Mesenchymal stem cell (in vitro differentiated cells and primary cell): ENCODE measurements around the gene CRYBG1.

Experiments used
- DNase-seq: peaks from one replicate; pipeline ENCODE4 v3.0.0-alpha.2; 2013
- H2AFZ ChIP-seq: one replicate; pipeline ENCODE4 v1.6.1; 2013; ENCODE audit warnings: low read depth, mild to moderate bottlenecking, control low read depth, inconsistent platforms, low read length, moderate library complexity
- H2AK5ac ChIP-seq: 2 replicates; pipeline ENCODE4 v1.6.1; 2013; ENCODE audit warnings: low read length, moderate library complexity, mild to moderate bottlenecking, inconsistent platforms; ENCODE audit not compliant: severe bottlenecking
- H2BK120ac ChIP-seq: one replicate; pipeline ENCODE4 v1.6.1; 2013; ENCODE audit warnings: low read depth, mild to moderate bottlenecking, inconsistent platforms, low read length, moderate library complexity
- H2BK12ac ChIP-seq, 2 experiments: one replicate each; pipeline ENCODE4 v1.6.1; 2013; ENCODE audit warnings: inconsistent platforms in 2 of 2, low read length in 2 of 2, mild to moderate bottlenecking in 2 of 2, moderate library complexity in 2 of 2, control low read depth in 1 of 2
- H2BK15ac ChIP-seq: one replicate; pipeline ENCODE4 v1.6.1; 2013; ENCODE audit warnings: mild to moderate bottlenecking, low read depth, inconsistent platforms; ENCODE audit not compliant: poor library complexity, severe bottlenecking
- H2BK5ac ChIP-seq: 2 replicates; pipeline ENCODE4 v1.6.1; 2013; ENCODE audit warnings: low read depth, mild to moderate bottlenecking, low read length, control low read depth, inconsistent platforms; ENCODE audit not compliant: poor library complexity, severe bottlenecking
- H3K14ac ChIP-seq, 2 experiments: one replicate each; pipeline ENCODE4 v1.6.1; 2013; ENCODE audit warnings: inconsistent platforms in 2 of 2, low read length in 2 of 2, control low read depth in 1 of 2, mild to moderate bottlenecking in 1 of 2, moderate library complexity in 1 of 2
- H3K18ac ChIP-seq, 2 experiments: one replicate each; pipeline ENCODE4 v1.6.1; 2013; ENCODE audit warnings: inconsistent platforms in 2 of 2, low read length in 2 of 2, control low read depth in 1 of 2, low read depth in 1 of 2, mild to moderate bottlenecking in 1 of 2
- H3K23ac ChIP-seq, 2 experiments: one replicate each; pipeline ENCODE4 v1.6.1; 2013; ENCODE audit warnings: inconsistent platforms in 2 of 2, low read length in 2 of 2, mild to moderate bottlenecking in 2 of 2, moderate library complexity in 2 of 2, control low read depth in 1 of 2
- H3K27ac ChIP-seq: 2 replicates; pipeline ENCODE4 v1.5.1; 2013; ENCODE audit warnings: mild to moderate bottlenecking, moderate library complexity, low read length, control low read depth, inconsistent platforms; ENCODE audit not compliant: poor library complexity, severe bottlenecking
- H3K27me3 ChIP-seq, 2 experiments: 2 replicates each; pipeline versions ENCODE4 v1.6.1 to v1.7.0; 2013; ENCODE audit warnings: low read length in 2 of 2, mild to moderate bottlenecking in 2 of 2, moderate library complexity in 2 of 2, control low read depth in 1 of 2, inconsistent platforms in 1 of 2; ENCODE audit not compliant: control insufficient read depth in 1 of 2, insufficient read depth in 1 of 2
- H3K36me3 ChIP-seq, 2 experiments: 2 replicates each; pipeline versions ENCODE4 v1.6.1 to v1.7.0; 2013; ENCODE audit warnings: low read length in 2 of 2, control low read depth in 1 of 2, inconsistent platforms in 1 of 2, low read depth in 1 of 2, mild to moderate bottlenecking in 1 of 2; ENCODE audit not compliant: insufficient read depth in 2 of 2, control insufficient read depth in 1 of 2
- H3K4ac ChIP-seq, 2 experiments: one replicate each; pipeline ENCODE4 v1.6.1; 2013; ENCODE audit warnings: inconsistent platforms in 2 of 2, low read length in 2 of 2, mild to moderate bottlenecking in 2 of 2, moderate library complexity in 2 of 2, control low read depth in 1 of 2, low read depth in 1 of 2
- H3K4me1 ChIP-seq: 2 replicates; pipeline ENCODE4 v1.6.1; 2013; ENCODE audit warnings: low read depth, low read length, control low read depth; ENCODE audit not compliant: control insufficient read depth, insufficient read depth
- H3K4me2 ChIP-seq: 2 replicates; pipeline ENCODE4 v1.6.1; 2013; ENCODE audit warnings: low read length, mild to moderate bottlenecking, inconsistent platforms; ENCODE audit not compliant: poor library complexity, severe bottlenecking
- H3K4me3 ChIP-seq, 2 experiments: 2 replicates each; pipeline versions ENCODE4 v1.5.1 to v1.7.0; 2013; ENCODE audit warnings: low read length in 2 of 2, mild to moderate bottlenecking in 2 of 2, control low read depth in 1 of 2, low read depth in 1 of 2; ENCODE audit not compliant: insufficient read depth in 1 of 2
- H3K79me1 ChIP-seq: replicated peaks from 2 replicates; pipeline ENCODE4 v1.6.1; 2013; ENCODE audit warnings: mild to moderate bottlenecking, control low read depth, low read length, inconsistent platforms; ENCODE audit not compliant: poor library complexity, severe bottlenecking
- H3K9ac ChIP-seq: 2 replicates; pipeline ENCODE4 v1.7.0; 2013; ENCODE audit warnings: mild to moderate bottlenecking, low read length, moderate library complexity
- H3K9me3 ChIP-seq: 2 replicates; pipeline ENCODE4 v1.7.0; 2013; ENCODE audit warnings: mild to moderate bottlenecking, low read length; ENCODE audit not compliant: control insufficient read depth
- H4K8ac ChIP-seq: one replicate; pipeline ENCODE4 v1.6.1; 2013; ENCODE audit warnings: inconsistent platforms, mild to moderate bottlenecking, low read length, moderate library complexity
- H4K91ac ChIP-seq: one replicate; pipeline ENCODE4 v1.6.1; 2013; ENCODE audit warnings: mild to moderate bottlenecking, low read length, inconsistent platforms
- WGBS: methylation state at CpG from one replicate; pipeline ENCODE4 v1.1.7; 2013; ENCODE audit warnings: mixed read lengths; 5-methylcytosine and 5-hydroxymethylcytosine counted together

The CRYBG1 gene

DNA sequence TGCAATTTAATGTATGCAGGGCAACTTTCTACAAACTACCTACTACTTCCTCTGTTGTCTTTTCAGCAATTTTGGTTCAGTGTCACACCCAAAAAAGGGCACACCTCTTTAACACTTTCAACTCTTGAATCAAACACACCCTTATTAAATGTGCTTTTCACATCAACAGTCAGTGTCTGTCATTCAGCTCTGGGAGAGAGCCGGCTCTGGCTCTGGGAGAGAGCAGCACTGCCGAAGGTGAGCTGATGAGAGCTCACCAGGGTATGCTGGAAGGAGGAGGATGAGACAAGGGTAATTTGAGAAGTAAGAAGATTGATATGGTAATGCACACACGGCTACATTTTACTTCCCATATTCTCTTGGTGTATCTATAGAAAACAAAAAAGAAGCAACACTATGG is 134.5 kb downstream of the CRYBG1 start:
- no peak overlapping the region for H3K4ac ChIP-seq
- no peak overlapping the region for H4K91ac ChIP-seq
- DNase-seq = no peak
- no peak overlapping the region for H2BK120ac ChIP-seq
- H2BK12ac ChIP-seq = no peak overlapping the region
- no peaks in the 10 kb centered on the region for H3K79me1 ChIP-seq
- peaks cover 1% of the 10 kb centered on the region for H3K4me1 ChIP-seq
- H2BK15ac ChIP-seq = no peak overlapping the region
- H2AFZ ChIP-seq = no peak overlapping the region
- 40% methylated on average over 2 of the region's 3 CpGs for WGBS
- H3K4me3 ChIP-seq = no peak overlapping the region
- H3K27me3 ChIP-seq = no peaks in the 10 kb centered on the region
- no peak overlapping the region for H2AK5ac ChIP-seq
- H3K23ac ChIP-seq = no peak overlapping the region
- H3K18ac ChIP-seq = no peak overlapping the region
- no peaks in the 10 kb centered on the region for H3K9me3 ChIP-seq
- H3K4me2 ChIP-seq = no peak overlapping the region
- H3K27ac ChIP-seq = no peak overlapping the region
- H3K36me3 ChIP-seq = no peaks in the 10 kb centered on the region
- H3K9ac ChIP-seq = no peak overlapping the region
- no peak overlapping the region for H4K8ac ChIP-seq
- no peak overlapping the region for H2BK5ac ChIP-seq
- H3K14ac ChIP-seq = no peak overlapping the region

DNA sequence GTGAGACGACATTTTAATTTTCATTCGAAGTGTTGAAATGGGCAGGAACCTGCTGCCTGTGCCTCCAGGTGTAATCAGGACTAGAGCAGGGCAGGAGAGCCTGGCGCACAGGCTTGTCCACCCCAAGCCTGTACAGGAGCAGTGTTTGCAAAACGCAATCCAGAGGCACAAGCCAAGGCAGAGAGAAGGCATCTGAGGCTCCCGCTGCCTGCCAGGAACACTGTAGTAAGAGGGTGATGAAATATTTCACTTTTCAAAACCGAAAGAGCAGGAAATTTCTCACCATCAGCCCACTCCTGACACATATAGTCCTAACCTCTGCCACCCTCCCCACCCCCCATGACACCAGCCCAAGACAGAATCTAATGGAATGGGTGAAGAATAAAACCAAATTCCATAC is 136.3 kb downstream of the CRYBG1 start:
- no peak overlapping the region for H2AFZ ChIP-seq
- no peak overlapping the region for H2BK12ac ChIP-seq
- no peak overlapping the region for H3K27ac ChIP-seq
- H3K23ac ChIP-seq = no peak overlapping the region
- no peak overlapping the region for H3K4me3 ChIP-seq
- WGBS = 92% methylated on average over 5 of the region's 6 CpGs
- H3K4me2 ChIP-seq = no peak overlapping the region
- no peak overlapping the region for H3K9ac ChIP-seq
- no peak for DNase-seq
- no peaks in the 10 kb centered on the region for H3K36me3 ChIP-seq
- H2BK15ac ChIP-seq = no peak overlapping the region
- no peak overlapping the region for H2AK5ac ChIP-seq
- H3K14ac ChIP-seq = no peak overlapping the region
- H3K27me3 ChIP-seq = no peaks in the 10 kb centered on the region
- H3K4me1 ChIP-seq = peaks cover 1% of the 10 kb centered on the region
- no peak overlapping the region for H4K8ac ChIP-seq
- no peak overlapping the region for H4K91ac ChIP-seq
- no peak overlapping the region for H2BK5ac ChIP-seq
- H3K18ac ChIP-seq = no peak overlapping the region
- H3K4ac ChIP-seq = no peak overlapping the region
- H2BK120ac ChIP-seq = no peak overlapping the region
- no peaks in the 10 kb centered on the region for H3K79me1 ChIP-seq
- no peaks in the 10 kb centered on the region for H3K9me3 ChIP-seq

DNA sequence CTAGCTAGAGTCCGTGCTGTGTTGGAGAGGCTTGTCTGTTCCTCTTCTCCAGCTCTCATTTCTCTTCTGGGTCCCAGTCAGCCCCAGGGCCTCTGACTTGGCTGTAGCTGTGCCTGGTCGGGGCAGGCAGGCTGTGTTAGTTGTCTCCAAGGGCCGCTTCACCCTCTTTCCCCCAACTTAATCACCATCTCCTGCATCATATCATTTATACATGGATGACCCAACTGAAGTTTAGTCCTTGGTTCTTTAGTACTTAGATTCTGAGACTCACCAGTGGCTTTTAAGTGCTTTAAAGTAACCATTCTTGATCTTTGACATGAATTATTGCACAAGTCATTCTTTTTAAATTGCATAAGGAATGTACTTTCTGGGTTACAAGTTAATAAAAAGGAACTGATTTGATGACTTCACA is 141.4 kb downstream of the CRYBG1 start:
- Histone ChIP-seq H2BK120ac (no peak overlapping the region), H3K4me3 (no peak overlapping the region), H2BK12ac (no peak overlapping the region), H3K4ac (no peak overlapping the region), H3K4me1 (no peaks in the 10 kb centered on the region), H2AFZ (no peak overlapping the region), H4K91ac (no peak overlapping the region), H2BK15ac (no peak overlapping the region), H2BK5ac (no peak overlapping the region), H3K27me3 (no peaks in the 10 kb centered on the region), H4K8ac (no peak overlapping the region), H3K4me2 (no peak overlapping the region), H3K79me1 (no peaks in the 10 kb centered on the region), H3K18ac (no peak overlapping the region), H3K23ac (no peak overlapping the region), H3K9me3 (no peaks in the 10 kb centered on the region), H3K27ac (no peak overlapping the region), H3K36me3 (no peaks in the 10 kb centered on the region), H2AK5ac (no peak overlapping the region), H3K14ac (no peak overlapping the region), H3K9ac (no peak overlapping the region)
- WGBS = 84% methylated on average over 3 of the region's 3 CpGs
- DNase-seq = no peak

DNA sequence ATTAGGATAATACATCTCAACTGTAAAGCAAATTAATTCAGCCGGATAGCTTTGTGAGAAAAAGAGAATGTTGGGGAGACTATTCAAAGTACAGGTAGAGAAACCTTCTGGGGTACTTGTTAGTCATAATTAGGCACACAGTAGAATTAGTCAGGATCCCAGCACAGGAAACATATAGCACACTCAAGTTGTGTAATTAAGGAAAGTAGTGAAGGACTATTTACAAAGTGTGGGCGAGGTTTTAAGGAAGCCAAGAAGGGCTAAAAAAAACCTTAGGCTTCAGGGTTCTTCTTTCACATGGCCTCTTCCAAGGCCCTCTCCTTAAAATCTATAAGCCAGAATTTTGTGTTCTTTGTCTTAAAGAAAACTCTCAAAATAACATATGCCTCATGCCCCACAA is 142.0 kb downstream of the CRYBG1 start:
- H3K4me1 ChIP-seq = no peaks in the 10 kb centered on the region
- H3K4me2 ChIP-seq = no peak overlapping the region
- no peak for DNase-seq
- H2BK12ac ChIP-seq = no peak overlapping the region
- H4K91ac ChIP-seq = no peak overlapping the region
- H2BK120ac ChIP-seq = no peak overlapping the region
- H3K14ac ChIP-seq = no peak overlapping the region
- H2AFZ ChIP-seq = no peak overlapping the region
- no peak overlapping the region for H3K27ac ChIP-seq
- no peaks in the 10 kb centered on the region for H3K27me3 ChIP-seq
- H2BK15ac ChIP-seq = no peak overlapping the region
- no peak overlapping the region for H3K9ac ChIP-seq
- no peak overlapping the region for H4K8ac ChIP-seq
- no peaks in the 10 kb centered on the region for H3K9me3 ChIP-seq
- H3K36me3 ChIP-seq = no peaks in the 10 kb centered on the region
- no peak overlapping the region for H2AK5ac ChIP-seq
- no peak overlapping the region for H3K23ac ChIP-seq
- H3K4ac ChIP-seq = no peak overlapping the region
- H3K18ac ChIP-seq = no peak overlapping the region
- no peaks in the 10 kb centered on the region for H3K79me1 ChIP-seq
- 97% methylated on average over 2 of the region's 2 CpGs for WGBS
- H3K4me3 ChIP-seq = no peak overlapping the region
- H2BK5ac ChIP-seq = no peak overlapping the region
